ENCODE data around the gene IL12B. TPM values are rescaled to one million over a fixed set of nuclear protein-coding genes. Genes with fewer than 3 reads are reported as not detected.

IL12B gene
- total RNA-seq, 1 donor from 2014 or later: 0.73 TPM

DNA sequence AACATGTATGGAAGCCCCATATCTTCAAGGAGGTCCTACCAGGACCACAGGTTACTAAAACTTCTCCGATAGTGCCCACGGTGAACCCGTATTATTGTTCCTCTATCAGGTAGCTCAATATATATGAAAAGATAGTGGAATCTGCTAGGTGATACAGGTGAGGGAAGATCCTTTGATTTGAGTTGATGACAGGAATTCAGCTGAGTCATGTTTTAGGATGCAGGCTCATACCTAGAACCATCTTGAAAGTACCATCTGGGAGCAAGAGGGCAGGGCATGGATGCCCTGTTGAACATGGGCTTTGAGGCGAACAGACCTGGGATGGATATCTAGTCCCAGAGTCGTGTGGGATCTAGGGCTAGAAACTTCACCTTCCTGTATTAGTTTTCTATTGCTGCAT, 35.4 kb downstream of the IL12B start:
- TF ChIP-seq, protein P1, sequence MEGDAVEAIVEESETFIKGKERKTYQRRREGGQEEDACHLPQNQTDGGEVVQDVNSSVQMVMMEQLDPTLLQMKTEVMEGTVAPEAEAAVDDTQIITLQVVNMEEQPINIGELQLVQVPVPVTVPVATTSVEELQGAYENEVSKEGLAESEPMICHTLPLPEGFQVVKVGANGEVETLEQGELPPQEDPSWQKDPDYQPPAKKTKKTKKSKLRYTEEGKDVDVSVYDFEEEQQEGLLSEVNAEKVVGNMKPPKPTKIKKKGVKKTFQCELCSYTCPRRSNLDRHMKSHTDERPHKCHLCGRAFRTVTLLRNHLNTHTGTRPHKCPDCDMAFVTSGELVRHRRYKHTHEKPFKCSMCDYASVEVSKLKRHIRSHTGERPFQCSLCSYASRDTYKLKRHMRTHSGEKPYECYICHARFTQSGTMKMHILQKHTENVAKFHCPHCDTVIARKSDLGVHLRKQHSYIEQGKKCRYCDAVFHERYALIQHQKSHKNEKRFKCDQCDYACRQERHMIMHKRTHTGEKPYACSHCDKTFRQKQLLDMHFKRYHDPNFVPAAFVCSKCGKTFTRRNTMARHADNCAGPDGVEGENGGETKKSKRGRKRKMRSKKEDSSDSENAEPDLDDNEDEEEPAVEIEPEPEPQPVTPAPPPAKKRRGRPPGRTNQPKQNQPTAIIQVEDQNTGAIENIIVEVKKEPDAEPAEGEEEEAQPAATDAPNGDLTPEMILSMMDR (IDR thresholded peaks at IDR 0.05): no peak
- POLR2A ChIA-PET: no interaction called here
- intact Hi-C loops (cut with micrococcal nuclease): no loop called here

DNA sequence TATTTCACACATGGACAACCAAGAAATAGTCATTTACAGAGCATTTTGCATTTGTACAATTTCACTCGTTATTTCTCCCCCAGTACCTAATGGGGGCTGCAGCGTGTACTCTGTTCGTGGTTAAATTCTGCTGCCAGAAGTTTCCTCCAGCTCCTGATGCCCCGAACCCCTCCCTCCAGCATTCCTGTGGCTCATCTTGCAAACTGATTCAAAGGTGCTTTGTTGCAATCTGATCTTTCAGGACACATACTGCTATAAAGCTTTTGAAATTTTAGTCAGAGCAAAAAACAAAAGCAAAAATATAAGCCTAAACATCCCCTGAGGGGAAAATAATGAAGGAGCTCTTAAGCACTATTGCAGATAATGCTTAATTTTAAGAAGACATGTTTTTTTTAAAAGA, 39.5 kb downstream of the IL12B start:
- peaks cover 2% of the 10 kb centered on the region for H3K36me3 Mint-ChIP-seq (ENCODE audit: low read depth)
- POLR2A ChIA-PET: interaction anchor here (0.7 to 1.2 kb wide), 2 partner anchors 696 to 1429 kb away, joined by 3 read pairs; no protein-coding TSS in a partner anchor

More for the DNA sequence above, 35.4 kb downstream of the IL12B start:
- Mint-ChIP-seq H3K4me3 (no peak overlapping the region), H3K27me3 (no peaks in the 10 kb centered on the region), H3K9me3 (peaks cover 18% of the 10 kb centered on the region), H3K27ac (no peak overlapping the region), H3K36me3 (ENCODE audit: low read depth) (peaks cover 12% of the 10 kb centered on the region), H3K4me1 (no peaks in the 10 kb centered on the region)
- DNase-seq: no peak
- CTCF ChIA-PET: interaction anchor here (1.2 kb wide), 1 partner anchor 692 kb away, joined by 5 read pairs; no protein-coding TSS in a partner anchor
- no peak for ATAC-seq (ENCODE audit: low read depth)

DNA sequence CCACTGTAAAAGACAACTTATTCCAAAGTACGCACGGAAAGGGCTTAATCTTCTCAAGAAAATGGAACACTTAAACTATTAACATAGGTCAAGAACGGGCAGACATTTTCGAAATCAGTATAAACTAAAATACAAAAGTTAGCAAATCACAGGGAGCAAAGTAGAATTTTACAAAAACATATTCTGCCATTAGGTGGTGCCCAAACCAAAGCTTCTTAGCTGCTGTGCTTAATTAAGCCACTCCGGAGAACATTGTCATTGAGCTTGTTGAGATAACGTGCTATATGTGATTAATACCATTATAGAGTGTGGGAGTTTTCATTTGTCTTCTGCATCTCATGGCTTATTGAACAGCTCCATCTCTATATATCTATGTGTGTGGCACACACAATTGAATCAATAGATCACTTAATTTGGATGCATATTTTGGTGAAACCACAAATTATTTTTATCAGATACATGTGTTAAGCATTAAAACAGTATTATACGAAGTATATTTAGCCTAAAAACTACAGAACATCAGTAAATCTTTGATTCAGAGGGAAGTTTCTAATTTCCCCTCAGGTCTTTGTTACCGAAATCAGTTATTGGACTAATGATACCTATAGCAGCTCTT, 43.8 kb downstream of the IL12B start:
- ATAC-seq (ENCODE audit: low read depth) (peak; percentile 71), DNase-seq (no peak)
- CTCF ChIA-PET: interaction anchor here (0.8 to 7.5 kb wide), 21 partner anchors 10 to 1211 kb away, joined by 3 to 68 read pairs (median 5); partner anchors contain the start of gene ADRA1B
- Mint-ChIP-seq H3K36me3 (ENCODE audit: low read depth) (peaks cover 16% of the 10 kb centered on the region), H3K4me3 (no peak overlapping the region), H3K27ac (no peak overlapping the region), H3K9me3 (no peaks in the 10 kb centered on the region), H3K27me3 (no peaks in the 10 kb centered on the region), H3K4me1 (no peaks in the 10 kb centered on the region)
- intact Hi-C loops (cut with micrococcal nuclease): loop anchor here (1.0 to 5.0 kb wide), 10 partner anchors 30 to 1106 kb away; partner anchors contain the start of gene ADRA1B
- POLR2A ChIA-PET: interaction anchor here (0.7 to 1.1 kb wide), 3 partner anchors 229 to 701 kb away, joined by 5 to 12 read pairs (median 5); no protein-coding TSS in a partner anchor
- TF ChIP-seq, protein P1 (IDR thresholded peaks at IDR 0.05): no peak

More for the DNA sequence above, 39.5 kb downstream of the IL12B start:
- no peak overlapping the region for H3K4me3 Mint-ChIP-seq
- no peaks in the 10 kb centered on the region for H3K4me1 Mint-ChIP-seq
- no peaks in the 10 kb centered on the region for H3K9me3 Mint-ChIP-seq
- CTCF ChIA-PET: interaction anchor here (7.5 kb wide), 1 partner anchor 27 kb away, joined by 68 read pairs; no protein-coding TSS in a partner anchor
- DNase-seq (no peak), ATAC-seq (ENCODE audit: low read depth) (no peak)
- H3K27me3 Mint-ChIP-seq: no peaks in the 10 kb centered on the region
- H3K27ac Mint-ChIP-seq: no peak overlapping the region
- TF ChIP-seq, protein P1 (IDR thresholded peaks at IDR 0.05): no peak
- intact Hi-C loops (cut with micrococcal nuclease): no loop called here

- no peaks in the 10 kb centered on the region for H3K27me3 Mint-ChIP-seq
- H3K27ac Mint-ChIP-seq: no peak overlapping the region
- no peaks in the 10 kb centered on the region for H3K9me3 Mint-ChIP-seq
- H3K4me1 Mint-ChIP-seq: peaks cover 5% of the 10 kb centered on the region
- peaks cover 66% of the 10 kb centered on the region for H3K36me3 Mint-ChIP-seq (ENCODE audit: low read depth)
- no peak for DNase-seq
- TF ChIP-seq, protein P1 (IDR thresholded peaks at IDR 0.05): no peak
- ChIA-PET CTCF (interaction anchor here (0.6 to 2.7 kb wide), 3 partner anchors 118 to 1341 kb away, joined by 3 to 20 read pairs (median 4); no protein-coding TSS in a partner anchor), POLR2A (interaction anchor here (1.2 kb wide), 1 partner anchor 66 kb away, joined by 3 read pairs; the partner anchor contains the start of gene RNF145)
- intact Hi-C loops (cut with micrococcal nuclease): no loop called here
- no peak overlapping the region for H3K4me3 Mint-ChIP-seq
- no peak for ATAC-seq (ENCODE audit: low read depth)
These were observed 55.6 kb downstream of the IL12B start for GRCh38 chr5:159274676-159275075.

- Mint-ChIP-seq H3K4me1 (peaks cover 5% of the 10 kb centered on the region), H3K27me3 (no peaks in the 10 kb centered on the region), H3K36me3 (ENCODE audit: low read depth) (peaks cover 65% of the 10 kb centered on the region), H3K4me3 (no peak overlapping the region), H3K27ac (no peak overlapping the region), H3K9me3 (no peaks in the 10 kb centered on the region)
- TF ChIP-seq, protein P1 (IDR thresholded peaks at IDR 0.05): no peak
- DNase-seq (no peak), ATAC-seq (ENCODE audit: low read depth) (no peak)
- CTCF ChIA-PET: interaction anchor here (0.7 to 2.7 kb wide), 3 partner anchors 13 to 118 kb away, joined by 3 to 20 read pairs (median 4); no protein-coding TSS in a partner anchor
- POLR2A ChIA-PET: interaction anchor here (1.2 kb wide), 1 partner anchor 65 kb away, joined by 3 read pairs; the partner anchor contains the start of gene RNF145
- intact Hi-C loops (cut with micrococcal nuclease): no loop called here
These were observed 56.4 kb downstream of the IL12B start for GRCh38 chr5:159273923-159274322.

Data from activated B cell treated with CpG ODN at 0.5 μM for 24 hours (primary cell).